Ishikawa (cell line): ENCODE data around the gene COPB2.

ENCODE experiments used
- CEBPB ChIP-seq: IDR thresholded peaks from 2 replicates; pipeline ENCODE4 v1.6.1; 2012
- CREB1 ChIP-seq: IDR thresholded peaks from 2 replicates; pipeline ENCODE4 v1.6.1; 2012; ENCODE audit warnings: low read depth
- EGR1 ChIP-seq: IDR thresholded peaks from 2 replicates; pipeline ENCODE4 v1.6.1; 2012
- EP300 ChIP-seq: IDR thresholded peaks from 2 replicates; pipeline ENCODE4 v1.6.1; 2012; ENCODE audit warnings: borderline replicate concordance
- FOXM1 ChIP-seq: IDR thresholded peaks from 2 replicates; pipeline ENCODE4 v1.6.1; 2012; ENCODE audit warnings: low read depth, borderline replicate concordance
- MAX ChIP-seq: IDR thresholded peaks from 2 replicates; pipeline ENCODE4 v1.6.1; 2012
- NFIC ChIP-seq: IDR thresholded peaks from 2 replicates; pipeline ENCODE4 v1.6.1; 2012
- RAD21 ChIP-seq: IDR thresholded peaks from 2 replicates; pipeline ENCODE4 v1.6.1; 2012; ENCODE audit warnings: low read depth
- REST ChIP-seq: IDR thresholded peaks from 2 replicates; pipeline ENCODE4 v1.6.1; 2012; ENCODE audit warnings: low read depth, mild to moderate bottlenecking
- TAF1 ChIP-seq: IDR thresholded peaks from 2 replicates; pipeline ENCODE4 v1.6.1; 2012; ENCODE audit warnings: low read depth, mild to moderate bottlenecking
- TCF12 ChIP-seq: IDR thresholded peaks from 2 replicates; pipeline ENCODE4 v1.6.1; 2012; ENCODE audit warnings: low read depth
- TEAD4 ChIP-seq: IDR thresholded peaks from 2 replicates; pipeline ENCODE4 v1.6.1; 2012
- USF1 ChIP-seq: IDR thresholded peaks from 2 replicates; pipeline ENCODE4 v1.6.1; 2012
- YY1 ChIP-seq: IDR thresholded peaks from 2 replicates; pipeline ENCODE4 v1.6.1; 2012; ENCODE audit warnings: low read depth
- ZBTB7A ChIP-seq: IDR thresholded peaks from 2 replicates; pipeline ENCODE4 v1.6.1; 2012; ENCODE audit warnings: low read depth

Gene COPB2

GRCh38 chr3:139354661-139355060, 34.8 kb downstream of the COPB2 start:
- TF ChIP-seq RAD21 = no peak
- no peak for TF ChIP-seq YY1
- no peak for TF ChIP-seq EP300
- TF ChIP-seq TAF1 = no peak
- TF ChIP-seq MAX = no peak
- no peak for TF ChIP-seq ZBTB7A
- no peak for TF ChIP-seq FOXM1
- no peak for TF ChIP-seq EGR1
- no peak for TF ChIP-seq TCF12

GRCh38 chr3:139353920-139354556, 35.4 kb downstream of the COPB2 start:
- no peak for TF ChIP-seq USF1
- TF ChIP-seq ZBTB7A = no peak
- TF ChIP-seq RAD21 = peak; percentile 48
- TF ChIP-seq YY1 = no peak
- TF ChIP-seq EGR1 = no peak

GRCh38 chr3:139346771-139347170, 42.7 kb downstream of the COPB2 start:
- TF ChIP-seq CREB1 (no peak), REST (no peak), FOXM1 (no peak), NFIC (no peak), EGR1 (no peak), RAD21 (no peak), ZBTB7A (no peak), TAF1 (no peak), YY1 (no peak), USF1 (no peak), MAX (no peak), CEBPB (no peak), TCF12 (no peak), EP300 (no peak), TEAD4 (no peak)

GRCh38 chr3:139343895-139344856, 45.3 kb downstream of the COPB2 start, which contains the start of gene MRPS22:
Gene MRPS22, plus strand, starts transcription at chr3:139344020. Its CDS starts 7 bp downstream, at chr3:139344027.
- TF ChIP-seq CEBPB (0 out of 2 replicates have a peak, but pooled peaks have one; percentile 8), MAX (no peak), TCF12 (peak; percentile 38; the same call in 1 of the 2 replicates), NFIC (no peak), YY1 (peak; percentile 95), FOXM1 (no peak), EP300 (no peak), USF1 (0 out of 2 replicates have a peak, but pooled peaks have one; percentile 31), TAF1 (peak; percentile 91), TEAD4 (no peak)

GRCh38 chr3:139342054-139342453, 47.4 kb downstream of the COPB2 start:
- no peak for TF ChIP-seq FOXM1
- TF ChIP-seq REST = no peak
- no peak for TF ChIP-seq NFIC
- TF ChIP-seq USF1 = no peak
- no peak for TF ChIP-seq TAF1
- no peak for TF ChIP-seq CEBPB
- TF ChIP-seq EGR1 = no peak
- TF ChIP-seq YY1 = no peak
- no peak for TF ChIP-seq CREB1
- TF ChIP-seq RAD21 = no peak
- no peak for TF ChIP-seq EP300
- TF ChIP-seq TEAD4 = no peak
- TF ChIP-seq TCF12 = no peak
- TF ChIP-seq MAX = no peak
- no peak for TF ChIP-seq ZBTB7A
